OCI-LY3 (cell line): ENCODE results near the gene DCLK1.

Source experiments
- EZH2phosphoT487 ChIP-seq: fragments of 200-600 bp; shearing (Covaris generic); IDR thresholded peaks from 2 replicates; pipeline ENCODE4 v1.6.1; 2018; ENCODE audit warnings: antibody characterized with exemption, mixed run types, low read depth
- TF ChIP-seq, protein P1 (sequence below): fragments of 200-600, 300-600 bp; sonication (generic); IDR thresholded peaks from 2 replicates; pipeline ENCODE4 v1.5.1; 2014; ENCODE audit warnings: antibody characterized with exemption, low read length, low read depth

DNA sequence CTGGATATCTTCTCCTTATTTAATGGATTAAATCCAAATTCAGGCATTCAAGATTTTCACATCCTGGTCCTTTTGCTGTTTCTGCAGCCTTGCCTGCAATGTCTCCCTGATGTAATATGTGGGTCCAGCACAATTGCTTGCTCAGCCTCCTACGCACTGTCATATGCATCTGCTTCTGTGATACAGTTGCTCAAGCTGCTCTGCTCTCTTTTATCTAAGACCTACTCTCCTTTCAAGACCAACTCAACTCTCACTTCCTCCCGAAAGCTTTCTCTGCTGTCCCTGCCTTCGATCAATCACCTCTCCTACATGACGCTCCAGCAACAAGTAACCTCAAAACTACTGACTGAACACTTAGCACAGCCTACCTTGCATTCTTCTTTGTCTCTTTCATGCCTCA, 138.2 kb downstream of the DCLK1 start:
- TF ChIP-seq, protein P1, sequence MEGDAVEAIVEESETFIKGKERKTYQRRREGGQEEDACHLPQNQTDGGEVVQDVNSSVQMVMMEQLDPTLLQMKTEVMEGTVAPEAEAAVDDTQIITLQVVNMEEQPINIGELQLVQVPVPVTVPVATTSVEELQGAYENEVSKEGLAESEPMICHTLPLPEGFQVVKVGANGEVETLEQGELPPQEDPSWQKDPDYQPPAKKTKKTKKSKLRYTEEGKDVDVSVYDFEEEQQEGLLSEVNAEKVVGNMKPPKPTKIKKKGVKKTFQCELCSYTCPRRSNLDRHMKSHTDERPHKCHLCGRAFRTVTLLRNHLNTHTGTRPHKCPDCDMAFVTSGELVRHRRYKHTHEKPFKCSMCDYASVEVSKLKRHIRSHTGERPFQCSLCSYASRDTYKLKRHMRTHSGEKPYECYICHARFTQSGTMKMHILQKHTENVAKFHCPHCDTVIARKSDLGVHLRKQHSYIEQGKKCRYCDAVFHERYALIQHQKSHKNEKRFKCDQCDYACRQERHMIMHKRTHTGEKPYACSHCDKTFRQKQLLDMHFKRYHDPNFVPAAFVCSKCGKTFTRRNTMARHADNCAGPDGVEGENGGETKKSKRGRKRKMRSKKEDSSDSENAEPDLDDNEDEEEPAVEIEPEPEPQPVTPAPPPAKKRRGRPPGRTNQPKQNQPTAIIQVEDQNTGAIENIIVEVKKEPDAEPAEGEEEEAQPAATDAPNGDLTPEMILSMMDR, result no peak
- TF ChIP-seq EZH2phosphoT487, result no peak
